ENCODE results near the gene SORCS2.

DNA sequence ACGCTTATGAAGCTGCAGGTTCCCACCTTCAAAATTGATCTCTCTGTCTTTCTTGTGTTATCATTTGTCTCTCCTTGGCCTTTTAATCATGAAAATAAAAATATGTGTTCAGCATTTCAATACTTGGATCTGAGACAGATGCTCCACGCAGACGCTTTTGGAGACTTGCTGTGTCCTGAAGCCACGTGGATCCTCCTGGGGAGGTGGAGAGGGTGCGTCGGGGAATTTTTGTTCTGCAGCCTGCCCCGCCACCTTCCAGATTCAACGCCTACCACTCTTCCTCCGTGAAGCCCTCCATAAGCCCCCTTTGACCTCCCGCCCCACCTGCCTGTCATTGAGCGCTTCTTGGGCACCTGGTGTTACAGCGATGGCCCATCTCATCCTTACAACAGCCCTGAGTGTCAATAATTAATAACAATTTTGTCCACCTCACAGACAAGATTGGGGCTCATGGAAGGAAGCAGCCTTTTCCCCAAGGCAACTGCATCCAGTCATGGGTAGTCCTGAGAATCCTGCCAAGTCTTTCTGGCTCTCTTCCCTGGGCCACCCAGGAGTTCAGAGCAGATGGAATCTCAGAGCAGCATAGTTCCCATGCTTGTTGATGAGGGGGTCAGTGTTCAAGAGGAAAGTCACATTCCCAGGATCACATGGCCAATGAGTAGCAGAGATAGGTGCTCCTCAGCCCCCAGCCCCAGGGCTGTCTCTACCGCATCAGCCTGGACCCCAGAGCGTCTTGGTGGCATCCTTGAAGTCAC, 415.0 kb downstream of the SORCS2 start:
- TF ChIP-seq, protein P1, sequence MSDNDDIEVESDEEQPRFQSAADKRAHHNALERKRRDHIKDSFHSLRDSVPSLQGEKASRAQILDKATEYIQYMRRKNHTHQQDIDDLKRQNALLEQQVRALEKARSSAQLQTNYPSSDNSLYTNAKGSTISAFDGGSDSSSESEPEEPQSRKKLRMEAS (IDR thresholded peaks at IDR 0.05): no peak
- TF ChIP-seq POLR2AphosphoS5 (IDR thresholded peaks at IDR 0.05; ENCODE audit: low read depth, low read length) (no peak), RXRA (IDR thresholded peaks at IDR 0.05; ENCODE audit: insufficient read depth, low read depth, low read length) (no peak), EP300 (IDR thresholded peaks at IDR 0.05; ENCODE audit: borderline replicate concordance in 1 of 2, low read depth in 2 of 2, low read length in 2 of 2) (no peak)
